ENCODE data around the gene BRINP3.
"Not testable (repeated sequence)": the region's sequence is repeated elsewhere in the genome, so short reads cannot be mapped to it uniquely, and the experiment has no call there.

BRINP3 gene

DNA sequence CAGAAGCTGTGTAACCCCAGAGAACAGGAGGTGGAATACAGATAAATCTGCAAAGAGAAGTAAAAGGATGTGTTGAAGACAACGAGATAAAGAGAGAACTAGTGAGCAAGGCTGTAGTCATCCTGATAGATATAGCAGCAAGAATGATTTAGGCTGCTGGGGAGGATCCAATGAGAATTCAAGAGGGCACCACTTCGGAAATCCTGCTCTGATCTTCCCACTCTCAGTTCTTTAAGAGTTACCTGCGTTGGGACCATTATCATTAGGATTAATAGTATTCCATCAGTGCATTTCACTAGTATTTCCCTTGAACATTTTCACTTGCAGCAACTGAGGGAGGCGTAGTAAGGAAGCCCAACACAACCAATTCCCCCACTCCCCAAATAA lies at the start of gene BRINP3:
Gene BRINP3, minus strand, starts transcription at position 103 of the 387 bp plus-strand sequence.
- DNase-seq: no peak

GRCh38 chr1:190511554-190511953 lies 33.9 kb upstream of the BRINP3 start:
- DNase-seq: no peak

- DNase-seq: no peak
Observed at GRCh38 chr1:190507357-190507756, 29.7 kb upstream of the BRINP3 start.

GRCh38 chr1:190504539-190504938 lies 26.9 kb upstream of the BRINP3 start:
- DNase-seq: not testable (repeated sequence)

DNA sequence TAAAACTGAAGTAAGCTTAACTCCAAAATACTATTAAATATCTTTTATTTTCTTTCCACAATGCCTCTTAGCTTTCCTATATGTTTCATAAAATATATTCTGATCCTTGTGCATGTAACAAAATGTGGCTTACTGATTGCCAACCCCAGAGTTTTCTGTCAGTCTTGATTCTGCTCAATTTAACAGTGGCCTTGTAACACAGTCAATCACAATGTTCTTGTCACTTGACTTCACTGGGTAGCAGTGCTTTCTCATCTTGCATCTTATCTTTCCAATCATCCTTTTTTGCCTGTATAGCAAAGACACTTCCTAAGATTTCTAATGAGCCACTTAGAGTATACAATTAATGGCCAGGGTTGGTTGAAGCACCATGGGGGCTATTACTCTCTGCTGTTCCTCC lies 19.9 kb upstream of the BRINP3 start:
- DNase-seq: no peak

GRCh38 chr1:190494451-190494850 lies 16.8 kb upstream of the BRINP3 start:
- DNase-seq: no peak

GRCh38 chr1:190491404-190491803 lies 13.7 kb upstream of the BRINP3 start:
- DNase-seq: no peak

- DNase-seq: no peak
Observed at GRCh38 chr1:190484045-190484444, 6.4 kb upstream of the BRINP3 start.

DNA sequence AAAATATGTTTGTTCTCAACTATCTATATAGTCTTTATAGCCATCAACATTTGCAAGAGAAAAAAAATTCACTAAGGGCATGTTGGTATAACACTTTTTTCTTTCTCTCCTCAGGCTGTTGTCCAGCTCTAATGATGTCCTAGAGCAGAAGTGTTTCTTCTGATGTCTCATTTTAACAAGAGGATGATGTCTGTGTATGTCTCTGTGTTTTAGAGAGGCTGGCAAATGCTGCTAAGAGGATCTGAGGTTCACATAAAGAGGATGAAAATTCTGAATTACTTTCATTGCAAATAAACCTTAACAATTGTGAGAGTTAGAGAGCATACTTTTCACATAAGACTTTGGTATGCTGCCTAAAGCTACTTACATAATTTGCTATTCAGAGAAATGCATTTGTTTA lies 2.6 kb upstream of the BRINP3 start:
- DNase-seq: no peak

- no peak for DNase-seq
Observed at GRCh38 chr1:190479516-190479915, 1.9 kb upstream of the BRINP3 start.

DNA sequence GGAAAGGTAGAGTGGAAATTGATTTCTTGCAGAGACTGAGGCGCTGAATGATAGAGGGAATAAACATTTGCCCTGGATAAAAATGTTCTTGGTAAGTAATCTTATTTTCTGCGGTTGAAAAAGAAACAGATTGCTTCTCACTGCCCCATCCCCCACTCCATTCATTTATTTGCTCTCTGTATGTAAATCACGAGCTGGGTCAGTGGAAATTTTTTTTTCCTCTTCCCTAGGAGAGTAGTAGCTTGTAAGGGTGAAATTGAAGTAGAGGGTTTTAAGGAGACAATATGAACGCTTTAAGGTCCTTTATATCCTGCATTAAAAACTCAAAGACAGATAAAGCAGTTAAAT lies 1.4 kb upstream of the BRINP3 start:
- no peak for DNase-seq

DNA sequence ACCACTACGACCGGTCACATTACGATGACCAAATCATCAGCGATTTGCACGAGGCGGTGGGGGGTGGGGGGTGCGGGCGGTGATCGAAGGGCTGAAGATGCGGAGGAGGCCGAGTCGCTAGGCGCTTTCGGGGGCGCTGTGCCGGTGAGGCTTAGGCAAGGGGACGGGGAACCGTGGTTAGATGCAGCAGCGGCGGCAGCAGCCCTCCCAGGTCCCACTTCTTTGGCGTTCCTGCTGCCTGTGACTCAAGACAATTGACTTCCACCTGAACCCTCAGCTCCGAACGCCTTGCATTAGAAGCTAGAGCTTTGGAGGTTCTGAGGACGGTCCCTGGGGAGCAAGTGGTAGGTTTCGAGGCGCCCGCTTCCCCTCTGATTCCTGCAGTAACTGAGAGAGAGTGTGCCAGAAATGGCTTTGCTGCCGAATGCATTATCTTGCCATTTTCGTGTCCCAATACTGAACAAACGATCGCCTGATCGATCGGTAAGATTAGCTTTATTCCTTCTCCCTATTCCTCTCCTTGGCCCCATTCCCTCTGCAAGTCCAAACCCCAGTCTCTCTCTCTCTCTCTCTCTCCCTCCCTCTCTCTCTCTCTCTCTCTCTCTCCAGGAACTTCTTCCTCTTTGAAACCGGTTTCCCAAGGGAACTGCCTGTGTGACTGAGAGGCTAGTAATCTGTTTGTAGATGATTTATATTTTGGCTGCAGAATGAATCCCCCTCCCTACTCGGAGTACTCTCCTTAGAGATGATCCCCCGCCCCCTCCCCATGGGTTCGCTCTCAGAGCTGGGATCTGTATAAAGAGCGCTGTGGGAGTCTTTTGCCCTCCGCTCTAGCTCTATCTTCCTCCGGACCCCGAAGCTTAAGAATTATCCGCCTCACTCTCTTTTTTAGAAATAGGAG lies 735 bp upstream of the BRINP3 start:
- DNase-seq: no peak

GRCh38 chr1:190476806-190477205 lies 858 bp downstream of the BRINP3 start:
- DNase-seq: no peak

- DNase-seq: no peak
Observed at GRCh38 chr1:190476321-190476720, 1.3 kb downstream of the BRINP3 start.

DNA sequence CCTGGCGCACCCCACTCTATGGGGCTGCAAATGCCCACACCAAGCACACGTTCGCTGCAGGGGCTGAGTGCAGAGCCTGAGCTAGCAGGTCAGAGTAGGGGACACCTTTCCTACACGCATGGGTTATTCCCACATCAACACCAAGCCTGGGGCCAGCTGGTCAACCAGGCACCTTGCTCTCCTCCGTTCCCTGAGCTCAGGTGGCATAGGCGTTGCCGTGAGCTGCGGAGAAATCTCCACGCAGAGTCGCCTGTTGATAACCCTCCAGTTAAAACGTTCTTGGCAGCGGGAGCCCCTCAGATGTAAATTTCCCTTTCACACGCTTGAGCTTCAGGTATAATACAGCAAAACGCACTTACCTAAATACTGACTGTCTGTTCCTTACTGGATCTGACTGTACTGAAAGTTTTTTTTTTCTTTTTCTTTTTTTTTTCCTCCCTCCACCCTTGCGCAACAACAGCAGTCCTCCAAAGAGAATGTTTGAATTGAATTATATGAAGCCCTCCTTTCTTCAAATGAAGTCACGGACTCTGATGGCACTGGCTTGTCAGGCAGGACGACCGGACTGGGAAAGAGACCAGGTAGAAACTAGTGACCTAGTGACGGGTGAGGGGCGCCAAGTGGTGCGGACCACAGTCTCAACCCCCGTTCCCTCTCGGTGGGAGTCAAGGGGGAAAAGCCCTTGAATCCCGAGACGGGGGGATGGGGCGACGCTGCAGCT lies 2.1 kb downstream of the BRINP3 start:
- DNase-seq: no peak

- no peak for DNase-seq
Observed at GRCh38 chr1:190474650-190475211, 2.9 kb downstream of the BRINP3 start.

GRCh38 chr1:190474010-190474409 lies 3.7 kb downstream of the BRINP3 start:
- no peak for DNase-seq

GRCh38 chr1:190472494-190472893 lies 5.2 kb downstream of the BRINP3 start:
- no peak for DNase-seq

DNA sequence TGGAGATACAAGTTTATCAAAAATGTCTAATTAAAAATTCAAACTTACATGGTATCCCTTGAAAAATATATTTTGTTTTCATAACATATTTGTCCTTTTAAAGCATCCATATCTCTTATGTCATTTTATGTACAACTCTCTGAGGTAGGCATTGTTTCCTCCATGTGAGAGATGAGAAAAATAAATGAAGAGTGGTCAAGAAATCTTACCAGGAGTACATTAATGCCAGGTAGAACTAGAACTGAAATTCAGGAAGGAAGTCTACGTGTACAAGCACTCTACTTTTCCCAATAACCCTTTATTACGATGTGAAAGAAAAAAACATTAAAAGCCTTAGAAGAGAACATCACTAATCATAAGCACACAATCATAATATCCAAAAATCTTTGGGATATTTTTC lies 5.6 kb downstream of the BRINP3 start:
- no peak for DNase-seq

DNA sequence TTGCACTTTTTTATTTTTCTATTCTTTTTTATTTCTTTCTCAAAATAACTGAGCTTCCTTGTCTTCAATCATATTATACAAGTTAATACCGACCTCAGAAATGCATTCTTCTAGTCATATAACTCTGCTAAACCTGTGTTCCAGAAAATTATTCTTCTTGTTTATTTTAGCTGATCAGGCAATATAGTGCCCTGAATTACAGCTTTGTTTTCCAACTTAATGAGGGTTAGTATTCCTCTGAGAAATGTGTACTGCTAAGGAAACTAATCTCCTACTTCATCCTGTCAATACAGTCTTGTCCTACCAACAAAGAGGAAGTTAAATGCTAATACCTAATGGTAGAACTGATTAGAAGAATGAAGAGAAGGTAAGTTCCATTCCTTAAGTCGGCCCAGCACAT lies 13.0 kb downstream of the BRINP3 start:
- no peak for DNase-seq

GRCh38 chr1:190456129-190456528 lies 21.5 kb downstream of the BRINP3 start:
- DNase-seq: no peak

- DNase-seq: no peak
Observed at GRCh38 chr1:190455631-190456030, 22.0 kb downstream of the BRINP3 start.

DNA sequence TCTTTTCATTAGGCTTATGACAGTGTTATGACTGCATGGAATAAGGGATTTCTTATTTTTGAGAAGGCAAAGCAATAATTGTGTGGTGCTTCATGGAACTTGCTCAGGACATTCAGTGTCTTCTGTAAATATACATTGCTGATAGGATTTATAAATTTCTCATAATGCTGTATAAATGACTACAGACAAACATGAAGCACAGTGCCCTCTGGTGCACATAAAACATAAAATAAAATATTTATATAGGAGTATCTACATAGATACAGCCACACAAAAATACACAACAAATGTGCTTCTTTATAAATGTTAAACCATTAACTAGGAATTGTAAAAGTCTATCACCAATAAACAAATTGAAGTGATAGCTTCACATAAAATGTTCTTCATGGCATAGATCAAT lies 24.1 kb downstream of the BRINP3 start:
- DNase-seq: no peak

- DNase-seq: no peak
Observed at GRCh38 chr1:190452272-190452848, 25.3 kb downstream of the BRINP3 start.
